GM23338 (cell line): ENCODE data around the gene SLCO3A1. TPM values are rescaled to one million over a fixed set of nuclear protein-coding genes. Genes with fewer than 3 reads are reported as not detected.
A peak's percentile ranks its signal among the peaks of the same experiment; 100 is the strongest.

Source experiments
- ATAC-seq: fragments of 200-7000 bp; cut with Tn5 transposase; 3 replicates; pipeline ENCODE4 v1.9.1; 2020
- DNase-seq: peaks from one replicate; pipeline ENCODE4 v3.0.0-alpha.2; 2015; ENCODE audit warnings: low spot score
- H2AFZ ChIP-seq: fragments of 200-600 bp; sonication (generic); 2 replicates; pipeline ENCODE4 v1.8.0; 2016; ENCODE audit warnings: antibody characterized with exemption, mild to moderate bottlenecking, moderate library complexity
- H3F3A ChIP-seq: fragments of 200-600 bp; sonication (generic); replicated peaks from 2 replicates; pipeline ENCODE4 v1.8.0; 2017; ENCODE audit warnings: antibody characterized with exemption, mixed run types, low read depth
- H3K27ac ChIP-seq: fragments of 200-600 bp; sonication (generic); 2 replicates; pipeline ENCODE4 v1.6.1; 2016; ENCODE audit warnings: low read depth
- H3K27me3 ChIP-seq: fragments of 200-600 bp; sonication (generic); 2 replicates; pipeline ENCODE4 v1.8.0; 2016; ENCODE audit warnings: mild to moderate bottlenecking, mixed run types, moderate library complexity; ENCODE audit not compliant: insufficient read depth
- H3K36me3 ChIP-seq: fragments of 200-600 bp; sonication (generic); 2 replicates; pipeline ENCODE4 v1.8.0; 2016; ENCODE audit warnings: mild to moderate bottlenecking; ENCODE audit not compliant: insufficient read depth
- H3K4me1 ChIP-seq: fragments of 200-600 bp; sonication (generic); 2 replicates; pipeline ENCODE4 v1.8.0; 2016; ENCODE audit warnings: mild to moderate bottlenecking, moderate library complexity; ENCODE audit not compliant: insufficient read depth
- H3K4me2 ChIP-seq: fragments of 200-600 bp; sonication (generic); 2 replicates; pipeline ENCODE4 v1.7.1; 2017; ENCODE audit warnings: mixed run types
- H3K4me3 ChIP-seq: fragments of 200-600 bp; sonication (generic); 2 replicates; pipeline ENCODE4 v1.6.1; 2016; ENCODE audit warnings: mixed run types
- H3K79me2 ChIP-seq: fragments of 200-600 bp; sonication (generic); replicated peaks from 2 replicates; pipeline ENCODE4 v1.8.0; 2017; ENCODE audit warnings: mild to moderate bottlenecking; ENCODE audit not compliant: insufficient read depth
- H3K9me2 ChIP-seq: fragments of 200-600 bp; sonication (generic); 2 replicates; pipeline ENCODE4 v1.8.0; 2017; ENCODE audit not compliant: insufficient read depth
- H4K20me1 ChIP-seq: fragments of 200-600 bp; sonication (generic); replicated peaks from 2 replicates; pipeline ENCODE4 v1.8.0; 2017; ENCODE audit warnings: mild to moderate bottlenecking; ENCODE audit not compliant: insufficient read depth
- H3K27ac Mint-ChIP-seq: 2 replicates; pipeline ENCODE4 v1.8.0; 2020; ENCODE audit warnings: inconsistent platforms, mild to moderate bottlenecking, moderate library complexity, mixed read lengths
- H3K27me3 Mint-ChIP-seq: 3 replicates; pipeline ENCODE4 v1.8.0; 2022; ENCODE audit warnings: low read depth, mild to moderate bottlenecking, moderate library complexity, mixed read lengths, inconsistent platforms; ENCODE audit not compliant: insufficient read depth, poor library complexity
- H3K36me3 Mint-ChIP-seq: 3 replicates; pipeline ENCODE4 v1.8.0; 2021; ENCODE audit warnings: low read depth, mild to moderate bottlenecking, inconsistent platforms, moderate library complexity, mixed read lengths
- H3K4me1 Mint-ChIP-seq: 3 replicates; pipeline ENCODE4 v1.8.0; 2020; ENCODE audit warnings: mild to moderate bottlenecking, inconsistent platforms, mixed read lengths
- H3K4me3 Mint-ChIP-seq: 3 replicates; pipeline ENCODE4 v1.8.0; 2021; ENCODE audit warnings: moderate library complexity, mild to moderate bottlenecking, inconsistent platforms, mixed read lengths
- H3K9me3 Mint-ChIP-seq: 3 replicates; pipeline ENCODE4 v1.8.0; 2020; ENCODE audit warnings: moderate library complexity, mild to moderate bottlenecking, inconsistent platforms, mixed read lengths
- CREB1 ChIP-seq: fragments of 250-450 bp; sonication (Bioruptor Pico); IDR thresholded peaks from 2 replicates; pipeline ENCODE4 v1.5.0; 2020; ENCODE audit warnings: low read depth, mild to moderate bottlenecking, moderate library complexity
- EZH2phosphoT487 ChIP-seq: fragments of 200-600 bp; sonication (generic); IDR thresholded peaks from one replicate; pipeline ENCODE4 v1.8.1; 2018; ENCODE audit warnings: antibody characterized with exemption; ENCODE audit not compliant: unreplicated experiment
- JUNB ChIP-seq: IDR thresholded peaks from one replicate; pipeline ENCODE4 v1.6.1; 2016; ENCODE audit warnings: antibody characterized with exemption; ENCODE audit not compliant: unreplicated experiment
- NANOG ChIP-seq: IDR thresholded peaks from 2 replicates; pipeline ENCODE4 v1.6.1; 2016; ENCODE audit warnings: antibody characterized with exemption, borderline replicate concordance
- POLR2AphosphoS5 ChIP-seq: IDR thresholded peaks from 2 replicates; pipeline ENCODE4 v1.6.1; 2016; ENCODE audit warnings: antibody characterized with exemption, low read depth
- ZNF462 ChIP-seq: fragments of 250-450 bp; sonication (Bioruptor Pico); IDR thresholded peaks from 2 replicates; pipeline ENCODE4 v1.5.0; 2020; ENCODE audit warnings: mild to moderate bottlenecking, moderate library complexity
- polyA plus RNA-seq: library from polyadenylated mRNA; unstranded; fragments of >200 nt; fragmentation: Nextera tagmentation; extraction: Ambion mirVana; gene quantifications from 2 replicates; pipeline ENCODE4 v1.2.1, GENCODE V29; 2016
- total RNA-seq: library from RNA; depleted of rRNA; stranded (reverse); fragments of >200 nt; shearing (Covaris generic); gene quantifications from 2 replicates; pipeline ENCODE4 v1.2.3, GENCODE V29; 2014
- TF ChIP-seq, protein P1 (sequence below), 2 experiments: fragments of 200-600 bp in 1 of 2; sonication (generic) in 1 of 2; conservative IDR thresholded peaks; 2 replicates each; pipeline versions ENCODE4 v1.5.1 to v1.6.1; 2016 to 2017; ENCODE audit warnings: antibody characterized with exemption in 2 of 2, low read depth in 2 of 2, mild to moderate bottlenecking in 2 of 2, moderate library complexity in 1 of 2

The SLCO3A1 gene
- total and polyA plus RNA-seq, 2 experiments from 2014 or later: 7.3 to 9.4 TPM

GRCh38 chr15:92005154-92005553 lies 151.6 kb downstream of the SLCO3A1 start:
- peaks cover 36% of the 10 kb centered on the region for H3K4me1 Mint-ChIP-seq
- Histone ChIP-seq H3K9me2 (no peaks in the 10 kb centered on the region), H3K79me2 (peaks cover 8% of the 10 kb centered on the region; the same call in 1 of the 2 replicates), H3K27me3 (no peaks in the 10 kb centered on the region), H3F3A (no peaks in the 10 kb centered on the region), H3K36me3 (no peaks in the 10 kb centered on the region), H3K27ac (no peak overlapping the region), H4K20me1 (no peaks in the 10 kb centered on the region), H3K4me3 (no peak overlapping the region), H3K4me1 (peaks cover 36% of the 10 kb centered on the region), H2AFZ (no peak overlapping the region), H3K4me2 (peak overlapping the region; percentile 47; the same call in 1 of the 2 replicates)
- peaks cover 5% of the 10 kb centered on the region for H3K27me3 Mint-ChIP-seq
- peak; percentile 20 for ATAC-seq
- no peak overlapping the region for H3K4me3 Mint-ChIP-seq
- no peak for DNase-seq
- no peak overlapping the region for H3K27ac Mint-ChIP-seq
- TF ChIP-seq, protein P1, sequence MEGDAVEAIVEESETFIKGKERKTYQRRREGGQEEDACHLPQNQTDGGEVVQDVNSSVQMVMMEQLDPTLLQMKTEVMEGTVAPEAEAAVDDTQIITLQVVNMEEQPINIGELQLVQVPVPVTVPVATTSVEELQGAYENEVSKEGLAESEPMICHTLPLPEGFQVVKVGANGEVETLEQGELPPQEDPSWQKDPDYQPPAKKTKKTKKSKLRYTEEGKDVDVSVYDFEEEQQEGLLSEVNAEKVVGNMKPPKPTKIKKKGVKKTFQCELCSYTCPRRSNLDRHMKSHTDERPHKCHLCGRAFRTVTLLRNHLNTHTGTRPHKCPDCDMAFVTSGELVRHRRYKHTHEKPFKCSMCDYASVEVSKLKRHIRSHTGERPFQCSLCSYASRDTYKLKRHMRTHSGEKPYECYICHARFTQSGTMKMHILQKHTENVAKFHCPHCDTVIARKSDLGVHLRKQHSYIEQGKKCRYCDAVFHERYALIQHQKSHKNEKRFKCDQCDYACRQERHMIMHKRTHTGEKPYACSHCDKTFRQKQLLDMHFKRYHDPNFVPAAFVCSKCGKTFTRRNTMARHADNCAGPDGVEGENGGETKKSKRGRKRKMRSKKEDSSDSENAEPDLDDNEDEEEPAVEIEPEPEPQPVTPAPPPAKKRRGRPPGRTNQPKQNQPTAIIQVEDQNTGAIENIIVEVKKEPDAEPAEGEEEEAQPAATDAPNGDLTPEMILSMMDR (conservative IDR thresholded peaks at IDR 0.05; ENCODE audit: low read depth in 2 of 2): no peak
- no peak for TF ChIP-seq CREB1 (CRISPR knock-in tag)
- no peak for TF ChIP-seq ZNF462 (CRISPR knock-in tag)
- no peak for TF ChIP-seq POLR2AphosphoS5
- TF ChIP-seq JUNB: no peak
- TF ChIP-seq EZH2phosphoT487: no peak
- no peak for TF ChIP-seq NANOG
- H3K36me3 Mint-ChIP-seq: no peaks in the 10 kb centered on the region
- no peaks in the 10 kb centered on the region for H3K9me3 Mint-ChIP-seq
